ENCODE measurements around the gene DISC1.

GRCh38 chr1:231592809-231593208 is 33.8 kb upstream of the DISC1 start:
- TF ChIP-seq POLR2A (IDR thresholded peaks at IDR 0.05) (no peak), CTCF (IDR thresholded peaks at IDR 0.05) (no peak)
